SU-DHL-6 (cell line): ENCODE data around the gene MYMX.

Experiments
- H2AFZ ChIP-seq: fragments of 200-600 bp; sonication (generic); 2 replicates; pipeline ENCODE4 v1.6.1; 2014; ENCODE audit warnings: low read depth, mild to moderate bottlenecking, moderate library complexity, mixed read lengths, antibody characterized with exemption, low read length; ENCODE audit not compliant: severe bottlenecking
- H3F3A ChIP-seq: fragments of 200-600 bp; shearing (Covaris generic); 2 replicates; pipeline ENCODE4 v1.6.0; 2016; ENCODE audit warnings: antibody characterized with exemption, mild to moderate bottlenecking; ENCODE audit not compliant: insufficient read depth
- H3K27ac ChIP-seq: fragments of 200-600 bp; sonication (generic); 2 replicates; pipeline ENCODE4 v1.5.1; 2016; ENCODE audit warnings: low read depth, mild to moderate bottlenecking, low read length, moderate library complexity, mixed read lengths
- H3K27me3 ChIP-seq: fragments of 200-600 bp; sonication (generic), shearing (Covaris generic); 2 replicates; pipeline ENCODE4 v1.6.0; 2014; ENCODE audit warnings: mild to moderate bottlenecking, low read length
- H3K36me3 ChIP-seq: fragments of 200-600 bp; sonication (generic); 2 replicates; pipeline ENCODE4 v1.6.1; 2014; ENCODE audit warnings: mild to moderate bottlenecking, low read length, mixed read lengths
- H3K4me2 ChIP-seq: fragments of 300-600, 200-600 bp; shearing (Covaris generic), sonication (generic); 2 replicates; pipeline ENCODE4 v1.6.0; 2014; ENCODE audit warnings: low read length, low read depth, mild to moderate bottlenecking; ENCODE audit not compliant: poor library complexity, severe bottlenecking
- H3K4me3 ChIP-seq: fragments of 200-600 bp; sonication (generic); 2 replicates; pipeline ENCODE4 v1.5.1; 2014; ENCODE audit warnings: antibody characterized with exemption, low read length, mild to moderate bottlenecking, mixed read lengths; ENCODE audit not compliant: insufficient read depth, poor library complexity, severe bottlenecking
- H3K79me2 ChIP-seq: fragments of 200-600 bp; sonication (generic); 2 replicates; pipeline ENCODE4 v1.6.1; 2014; ENCODE audit warnings: mild to moderate bottlenecking, low read length, moderate library complexity; ENCODE audit not compliant: insufficient read depth
- H3K9ac ChIP-seq: fragments of 200-600 bp; sonication (generic); 2 replicates; pipeline ENCODE4 v1.7.0; 2014; ENCODE audit warnings: mild to moderate bottlenecking, low read length
- H3K9me2 ChIP-seq: fragments of 200-600 bp; sonication (generic); replicated peaks from 2 replicates; pipeline ENCODE4 v1.6.1; 2014; ENCODE audit warnings: low read length; ENCODE audit not compliant: insufficient read depth
- H3K9me3 ChIP-seq: fragments of 200-600 bp; sonication (generic); 2 replicates; pipeline ENCODE4 v1.6.1; 2014; ENCODE audit warnings: low read length, mixed read lengths; ENCODE audit not compliant: insufficient read depth
- H4K20me1 ChIP-seq: fragments of 200-600 bp; sonication (generic); 2 replicates; pipeline ENCODE4 v1.6.1; 2014; ENCODE audit warnings: low read depth, mild to moderate bottlenecking, antibody characterized with exemption, low read length, moderate library complexity, mixed read lengths
- CTCF ChIP-seq: fragments of 200-600 bp; sonication (generic); IDR thresholded peaks from one replicate; pipeline ENCODE4 v1.5.1; 2017; ENCODE audit warnings: antibody characterized with exemption, mild to moderate bottlenecking, low read length, moderate library complexity; ENCODE audit not compliant: insufficient read depth, poor library complexity, severe bottlenecking
- EZH2phosphoT487 ChIP-seq: fragments of 200-600 bp; sonication (generic), shearing (Covaris generic); conservative IDR thresholded peaks from 2 replicates; pipeline ENCODE4 v1.6.1; 2018; ENCODE audit warnings: mild to moderate bottlenecking, antibody characterized with exemption, low read length, moderate library complexity, mixed read lengths

MYMX gene

GRCh38 chr6:44198684-44199083 is 18.0 kb upstream of the MYMX start:
- Histone ChIP-seq H2AFZ (no peak overlapping the region), H3F3A (no peaks in the 10 kb centered on the region), H3K27me3 (no peaks in the 10 kb centered on the region), H3K4me2 (no peak overlapping the region), H3K36me3 (no peaks in the 10 kb centered on the region), H3K4me3 (no peak overlapping the region), H3K9ac (no peak overlapping the region), H4K20me1 (no peaks in the 10 kb centered on the region), H3K9me2 (no peaks in the 10 kb centered on the region), H3K27ac (no peak overlapping the region), H3K79me2 (no peaks in the 10 kb centered on the region), H3K9me3 (no peaks in the 10 kb centered on the region)
- TF ChIP-seq EZH2phosphoT487 = no peak
- no peak for TF ChIP-seq CTCF

GRCh38 chr6:44199883-44200282 is 16.8 kb upstream of the MYMX start:
- no peak overlapping the region for H3K4me3 ChIP-seq
- H3K27ac ChIP-seq = no peak overlapping the region
- no peaks in the 10 kb centered on the region for H3K36me3 ChIP-seq
- no peaks in the 10 kb centered on the region for H4K20me1 ChIP-seq
- no peaks in the 10 kb centered on the region for H3F3A ChIP-seq
- no peak overlapping the region for H2AFZ ChIP-seq
- no peak overlapping the region for H3K9ac ChIP-seq
- TF ChIP-seq CTCF = no peak
- TF ChIP-seq EZH2phosphoT487 = no peak
- H3K9me3 ChIP-seq = no peaks in the 10 kb centered on the region
- H3K4me2 ChIP-seq = no peak overlapping the region
- no peaks in the 10 kb centered on the region for H3K9me2 ChIP-seq
- H3K79me2 ChIP-seq = no peaks in the 10 kb centered on the region
- no peaks in the 10 kb centered on the region for H3K27me3 ChIP-seq

GRCh38 chr6:44201200-44201599 is 15.5 kb upstream of the MYMX start:
- no peaks in the 10 kb centered on the region for H4K20me1 ChIP-seq
- H3K9me3 ChIP-seq = no peaks in the 10 kb centered on the region
- H3K36me3 ChIP-seq = no peaks in the 10 kb centered on the region
- no peaks in the 10 kb centered on the region for H3K79me2 ChIP-seq
- no peaks in the 10 kb centered on the region for H3F3A ChIP-seq
- no peak overlapping the region for H2AFZ ChIP-seq
- no peak overlapping the region for H3K27ac ChIP-seq
- H3K4me2 ChIP-seq = no peak overlapping the region
- H3K27me3 ChIP-seq = no peaks in the 10 kb centered on the region
- H3K9me2 ChIP-seq = no peaks in the 10 kb centered on the region
- no peak for TF ChIP-seq CTCF
- H3K4me3 ChIP-seq = no peak overlapping the region
- H3K9ac ChIP-seq = no peak overlapping the region
